GM12865 (cell line): ENCODE results near the gene PHF14.

Source experiments
- DNase-seq: peaks from one replicate; pipeline ENCODE4 v3.0.0; 2010; ENCODE audit warnings: low read depth
- H3K4me3 ChIP-seq: 2 replicates; pipeline ENCODE4 v1.5.1; 2011; ENCODE audit warnings: mild to moderate bottlenecking, low read depth, low read length, control low read depth
- TF ChIP-seq, protein P1 (sequence below): IDR thresholded peaks from 2 replicates; pipeline ENCODE4 v1.5.1; 2011; ENCODE audit warnings: low read length, control low read depth, low read depth, inconsistent platforms; ENCODE audit not compliant: insufficient read depth; ENCODE audit errors: missing control alignments

PHF14 gene

DNA sequence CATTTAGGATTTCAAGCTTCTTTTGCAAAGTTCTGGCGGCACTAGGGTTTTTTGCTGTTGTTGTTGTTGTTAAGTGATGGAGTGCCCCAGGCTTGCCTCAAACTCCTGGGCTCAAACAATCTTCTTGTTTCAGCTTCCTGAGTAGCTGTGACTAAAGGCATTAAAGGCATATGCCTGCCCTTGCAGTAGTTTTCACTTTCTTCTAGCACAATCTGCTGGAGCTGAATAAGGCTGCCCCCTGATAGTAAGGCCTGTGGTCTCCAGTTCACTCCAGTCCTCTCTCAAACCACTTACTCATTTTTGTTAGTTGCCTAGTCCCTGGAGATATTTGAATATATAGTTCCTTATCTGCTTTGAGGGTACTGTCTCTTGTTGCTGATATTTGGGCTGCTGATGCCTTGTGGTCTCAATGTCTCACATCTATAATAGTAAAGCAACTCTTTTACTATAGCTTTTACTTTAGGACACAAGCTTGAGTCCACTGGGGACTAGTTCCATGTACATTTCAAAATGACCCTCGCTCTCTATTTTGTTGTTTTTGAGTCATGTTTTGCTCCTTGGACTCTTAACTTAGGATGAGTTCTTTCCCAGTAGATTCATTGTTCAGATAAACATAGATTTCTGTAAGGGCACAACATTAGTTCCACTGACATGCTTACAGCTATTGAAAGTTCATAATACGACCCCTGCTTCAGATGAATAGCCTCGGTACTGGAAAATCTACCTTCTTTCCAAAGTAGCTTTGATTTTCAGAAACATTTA is 25.5 kb downstream of the PHF14 start:
- TF ChIP-seq, protein P1, sequence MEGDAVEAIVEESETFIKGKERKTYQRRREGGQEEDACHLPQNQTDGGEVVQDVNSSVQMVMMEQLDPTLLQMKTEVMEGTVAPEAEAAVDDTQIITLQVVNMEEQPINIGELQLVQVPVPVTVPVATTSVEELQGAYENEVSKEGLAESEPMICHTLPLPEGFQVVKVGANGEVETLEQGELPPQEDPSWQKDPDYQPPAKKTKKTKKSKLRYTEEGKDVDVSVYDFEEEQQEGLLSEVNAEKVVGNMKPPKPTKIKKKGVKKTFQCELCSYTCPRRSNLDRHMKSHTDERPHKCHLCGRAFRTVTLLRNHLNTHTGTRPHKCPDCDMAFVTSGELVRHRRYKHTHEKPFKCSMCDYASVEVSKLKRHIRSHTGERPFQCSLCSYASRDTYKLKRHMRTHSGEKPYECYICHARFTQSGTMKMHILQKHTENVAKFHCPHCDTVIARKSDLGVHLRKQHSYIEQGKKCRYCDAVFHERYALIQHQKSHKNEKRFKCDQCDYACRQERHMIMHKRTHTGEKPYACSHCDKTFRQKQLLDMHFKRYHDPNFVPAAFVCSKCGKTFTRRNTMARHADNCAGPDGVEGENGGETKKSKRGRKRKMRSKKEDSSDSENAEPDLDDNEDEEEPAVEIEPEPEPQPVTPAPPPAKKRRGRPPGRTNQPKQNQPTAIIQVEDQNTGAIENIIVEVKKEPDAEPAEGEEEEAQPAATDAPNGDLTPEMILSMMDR, result no peak
- H3K4me3 ChIP-seq, result no peak overlapping the region
- DNase-seq, result peak; percentile 2

DNA sequence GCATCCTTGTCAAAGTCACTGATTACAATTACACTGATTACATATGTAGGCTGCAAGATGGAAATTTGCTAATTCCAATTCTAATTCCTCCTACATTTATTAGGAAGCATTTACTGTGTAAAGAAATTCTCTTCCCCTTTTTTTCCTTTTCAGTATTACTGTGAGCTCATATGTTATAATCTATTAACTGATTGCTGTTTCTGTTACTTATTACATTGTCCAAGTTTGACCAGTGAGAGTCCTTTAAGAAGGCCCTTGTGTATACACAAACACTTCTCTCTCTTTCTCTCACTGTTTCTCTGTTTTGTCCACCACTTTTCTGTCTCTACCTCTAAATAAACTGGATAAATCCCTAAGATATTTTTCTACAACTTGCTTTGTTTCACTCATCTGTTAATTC is 31.5 kb downstream of the PHF14 start:
- TF ChIP-seq, protein P1, result no peak
- DNase-seq, result no peak
- no peak overlapping the region for H3K4me3 ChIP-seq

DNA sequence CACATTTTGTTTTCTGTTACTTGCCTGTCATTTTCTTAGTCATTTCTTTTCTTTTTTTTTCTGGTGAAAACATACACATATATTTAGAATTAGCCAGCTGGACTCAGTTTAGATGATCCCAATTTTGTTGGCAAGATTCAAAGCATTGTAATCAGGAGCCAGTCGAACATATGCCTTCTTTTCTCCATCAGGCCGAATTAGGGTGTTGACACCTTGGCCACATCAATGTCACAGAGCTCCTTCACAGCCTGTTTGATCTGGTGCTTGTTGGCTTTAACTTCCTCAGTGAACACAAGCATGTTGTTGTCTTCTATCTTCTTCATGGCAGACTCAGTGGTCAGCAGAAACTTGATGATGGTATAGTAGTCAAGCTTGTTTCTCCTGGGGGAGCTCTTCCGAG is 32.6 kb downstream of the PHF14 start:
- no peak for DNase-seq
- H3K4me3 ChIP-seq, result no peak overlapping the region
- TF ChIP-seq, protein P1, result no peak

DNA sequence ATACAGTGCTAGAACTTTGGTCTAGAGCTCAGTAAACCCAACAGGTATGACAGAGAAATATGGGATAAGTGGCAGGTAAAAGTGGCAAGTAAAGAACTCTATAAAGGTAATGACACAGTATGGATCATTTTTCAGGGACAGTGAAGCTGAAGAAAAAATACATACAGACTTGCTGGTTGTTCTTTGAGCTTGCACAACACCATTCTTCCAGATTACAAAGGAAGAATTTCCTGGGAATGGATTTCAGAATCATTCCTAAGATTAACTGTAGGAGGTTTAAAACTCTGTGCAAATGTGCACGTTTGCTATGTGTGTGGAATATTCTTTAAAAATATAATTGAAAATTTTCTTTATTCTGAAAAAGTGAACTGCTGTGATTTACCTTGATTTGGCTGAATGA is 36.0 kb downstream of the PHF14 start:
- no peak for DNase-seq
- H3K4me3 ChIP-seq, result no peak overlapping the region
- TF ChIP-seq, protein P1, result no peak

DNA sequence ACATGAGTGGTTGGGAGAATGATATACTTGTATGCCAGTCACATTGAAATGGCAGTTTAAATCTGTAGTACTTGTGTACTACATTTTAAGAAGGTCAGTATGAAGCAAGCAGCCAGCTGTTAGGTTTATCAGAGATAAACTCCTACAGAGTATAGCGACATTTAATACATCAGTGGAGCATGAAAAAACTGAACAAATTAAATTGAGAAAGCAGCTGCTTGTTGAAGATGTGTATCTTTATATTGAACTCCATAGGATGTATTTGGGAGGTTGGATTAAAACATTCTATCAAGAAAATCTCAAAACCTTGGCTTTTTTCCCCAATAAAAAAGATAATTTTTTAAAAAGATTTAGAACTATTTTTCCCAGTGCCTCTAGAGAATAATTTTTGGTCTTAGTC is 47.8 kb downstream of the PHF14 start:
- TF ChIP-seq, protein P1, result no peak
- DNase-seq, result no peak
- H3K4me3 ChIP-seq, result no peak overlapping the region

DNA sequence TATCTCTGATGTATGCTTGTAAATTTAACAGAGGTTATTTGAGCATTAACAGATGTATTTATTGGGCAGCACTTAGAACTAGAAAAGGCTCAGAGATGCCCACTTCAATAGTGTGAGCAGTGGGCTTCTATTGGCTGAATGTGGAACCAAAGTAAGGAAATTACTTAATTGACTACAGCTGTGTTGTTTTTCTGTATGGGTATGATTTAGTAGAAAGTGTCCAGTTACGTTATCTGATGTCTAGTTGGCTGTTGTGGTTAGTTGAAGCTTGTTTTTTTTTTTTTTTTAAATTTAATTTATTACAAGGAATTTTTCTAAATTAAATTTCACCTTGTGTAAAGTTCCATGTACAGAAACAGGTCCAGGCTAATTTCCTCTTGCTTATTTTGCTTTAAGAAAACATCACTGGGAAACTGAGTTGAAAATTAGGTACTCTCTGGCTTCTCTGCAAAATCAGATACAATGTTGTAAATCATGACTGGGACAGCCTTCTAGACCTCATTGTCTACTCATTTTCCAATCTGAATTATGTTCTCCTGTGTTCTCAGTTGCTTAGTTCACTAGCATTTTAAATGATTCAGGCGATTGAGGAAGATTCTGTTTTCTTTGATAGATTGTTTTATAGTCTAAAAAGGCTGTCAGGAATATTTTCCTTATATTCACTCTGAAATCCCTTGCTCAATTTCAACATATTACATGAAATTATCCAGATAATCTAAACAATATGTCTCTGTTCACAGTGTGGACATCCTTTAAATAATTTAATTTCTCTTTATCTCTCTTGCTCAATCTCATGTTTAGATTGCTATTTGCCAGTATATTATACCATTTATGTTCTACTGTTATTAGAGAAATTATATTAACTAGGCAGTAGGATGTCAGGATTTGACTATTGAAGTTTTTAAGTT is 53.0 kb downstream of the PHF14 start:
- TF ChIP-seq, protein P1, result no peak
- DNase-seq, result no peak
- H3K4me3 ChIP-seq, result no peak overlapping the region
